Hepatocyte (in vitro differentiated cells): ENCODE data around the gene TRAF7. TPM values are rescaled to one million over a fixed set of nuclear protein-coding genes. Genes with fewer than 3 reads are reported as not detected.

Experiments used
- DNase-seq: peaks from one replicate; pipeline ENCODE4 v3.0.0-alpha.2; 2016; ENCODE audit warnings: low spot score
- H2AFZ ChIP-seq: fragments of 200-600 bp; sonication (generic); 2 replicates; pipeline ENCODE4 v1.6.0; 2016; ENCODE audit warnings: antibody characterized with exemption, mild to moderate bottlenecking
- H3K27ac ChIP-seq: fragments of 200-600 bp; sonication (generic); 2 replicates; pipeline ENCODE4 v1.5.1; 2016; ENCODE audit warnings: mild to moderate bottlenecking
- H3K27me3 ChIP-seq: fragments of 200-600 bp; sonication (generic); 2 replicates; pipeline ENCODE4 v1.6.1; 2016
- H3K36me3 ChIP-seq: fragments of 200-600 bp; sonication (generic); replicated peaks from 2 replicates; pipeline ENCODE4 v1.5.1; 2016; ENCODE audit warnings: low read depth; ENCODE audit not compliant: insufficient read depth
- H3K4me1 ChIP-seq: fragments of 200-600 bp; sonication (generic); 2 replicates; pipeline ENCODE4 v1.5.1; 2016; ENCODE audit warnings: mild to moderate bottlenecking, moderate library complexity; ENCODE audit not compliant: insufficient read depth
- H3K4me2 ChIP-seq: fragments of 200-600 bp; sonication (generic); 2 replicates; pipeline ENCODE4 v1.6.0; 2016
- H3K4me3 ChIP-seq: fragments of 200-600 bp; sonication (generic); 2 replicates; pipeline ENCODE4 v1.5.1; 2016; ENCODE audit warnings: mild to moderate bottlenecking
- H3K79me2 ChIP-seq: fragments of 200-600 bp; sonication (generic); 2 replicates; pipeline ENCODE4 v1.6.0; 2017; ENCODE audit warnings: mild to moderate bottlenecking
- H3K9me2 ChIP-seq: fragments of 200-600 bp; sonication (generic); replicated peaks from 2 replicates; pipeline ENCODE4 v1.6.0; 2017; ENCODE audit warnings: mild to moderate bottlenecking; ENCODE audit not compliant: insufficient read depth
- H3K9me3 ChIP-seq: fragments of 200-600 bp; sonication (generic); 2 replicates; pipeline ENCODE4 v1.5.1; 2016; ENCODE audit warnings: low read depth, mild to moderate bottlenecking
- H4K20me1 ChIP-seq: fragments of 200-600 bp; sonication (generic); 2 replicates; pipeline ENCODE4 v1.6.0; 2016; ENCODE audit warnings: mild to moderate bottlenecking; ENCODE audit not compliant: insufficient read depth, poor library complexity, severe bottlenecking
- CTCF ChIP-seq: fragments of 200-600 bp; sonication (generic); IDR thresholded peaks from 2 replicates; pipeline ENCODE4 v1.5.1; 2016; ENCODE audit warnings: antibody characterized with exemption, mild to moderate bottlenecking; ENCODE audit not compliant: poor library complexity
- EZH2 ChIP-seq: fragments of 200-600 bp; sonication (generic); IDR thresholded peaks from 2 replicates; pipeline ENCODE4 v1.6.1; 2016; ENCODE audit warnings: antibody characterized with exemption, mild to moderate bottlenecking, borderline replicate concordance
- EZH2phosphoT487 ChIP-seq: fragments of 200-600 bp; sonication (generic); IDR thresholded peaks from one replicate; pipeline ENCODE4 v1.6.1; 2018; ENCODE audit warnings: antibody characterized with exemption, mild to moderate bottlenecking, low read depth, moderate library complexity; ENCODE audit not compliant: unreplicated experiment, severe bottlenecking
- WGBS: methylation state at CpG from one replicate; pipeline ENCODE4 v1.1.6; 2016; ENCODE audit warnings: low lambda C conversion rate; ENCODE audit errors: missing lambda C conversion rate; 5-methylcytosine and 5-hydroxymethylcytosine counted together
- polyA plus RNA-seq: library from polyadenylated mRNA; unstranded; fragments of >200 nt; fragmentation: Nextera tagmentation; extraction: Ambion mirVana; gene quantifications from 2 replicates; pipeline ENCODE4 v1.2.1, GENCODE V29; 2016
- total RNA-seq: library from RNA; depleted of rRNA; stranded (reverse); fragments of >200 nt; gene quantifications from 2 replicates; pipeline ENCODE4 v1.2.3, GENCODE V29; 2014

The TRAF7 gene
- total and polyA plus RNA-seq, 2 experiments from 2014 or later: 37.4 to 55.1 TPM

DNA sequence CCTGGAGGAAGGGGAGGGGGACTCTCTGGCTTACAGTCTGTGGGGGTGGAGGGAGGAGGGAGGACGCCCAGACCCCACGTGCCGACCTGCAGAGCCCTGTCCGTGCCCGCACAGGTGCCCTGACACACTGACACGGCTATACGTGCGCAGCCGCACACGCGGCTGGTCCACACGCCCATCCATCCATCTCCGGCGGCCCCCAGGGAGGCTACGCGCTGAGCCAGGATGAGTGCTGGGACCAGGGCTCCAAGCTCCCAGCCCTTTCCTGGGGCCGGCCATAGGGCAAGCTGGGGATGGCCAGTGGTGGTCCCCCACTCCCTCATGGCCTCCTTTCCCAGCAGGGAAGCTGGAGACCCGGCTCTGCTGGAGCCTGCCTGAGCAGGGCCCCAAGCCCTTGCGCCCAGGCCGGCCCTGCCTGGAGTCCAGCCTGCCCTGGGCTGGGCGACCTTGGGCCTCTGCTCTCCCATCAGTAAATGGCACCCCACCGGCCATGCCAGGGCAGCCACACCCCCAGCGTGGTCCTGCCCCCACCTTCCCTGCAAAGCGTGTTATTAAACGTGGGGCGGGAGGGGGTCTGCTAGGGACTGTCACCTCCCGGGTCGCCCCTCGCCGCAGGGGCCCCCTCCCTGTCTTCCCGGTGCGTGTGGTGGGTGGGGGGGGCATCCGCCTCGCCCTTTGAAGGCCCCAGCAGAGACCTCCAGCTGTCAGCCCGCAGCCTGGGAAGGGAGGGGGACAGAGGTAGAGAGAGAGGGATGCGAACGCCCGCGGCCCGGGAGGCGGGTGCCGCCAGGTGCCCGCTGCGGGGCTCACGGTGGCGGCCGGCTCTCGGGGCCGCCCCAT, 40.0 kb downstream of the TRAF7 start:
- no peaks in the 10 kb centered on the region for H4K20me1 ChIP-seq
- no peaks in the 10 kb centered on the region for H3K36me3 ChIP-seq
- H3K79me2 ChIP-seq: no peaks in the 10 kb centered on the region
- no peaks in the 10 kb centered on the region for H3K9me3 ChIP-seq
- H3K27me3 ChIP-seq: peaks cover 23% of the 10 kb centered on the region
- no peaks in the 10 kb centered on the region for H3K9me2 ChIP-seq
- TF ChIP-seq EZH2 (no peak), EZH2phosphoT487 (no peak), CTCF (no peak)
- H3K4me2 ChIP-seq: peak overlapping the region; percentile 92
- H3K4me1 ChIP-seq: peaks cover 10% of the 10 kb centered on the region
- no peak overlapping the region for H3K27ac ChIP-seq
- H2AFZ ChIP-seq: no peak overlapping the region
- DNase-seq: no peak
- 14% methylated on average over 31 of the region's 49 CpGs for WGBS
- H3K4me3 ChIP-seq: peak overlapping the region; percentile 36

GRCh38 chr16:2196162-2196980, 40.8 kb downstream of the TRAF7 start, which contains the start of gene CASKIN1:
Gene CASKIN1 (minus strand): TSS chr16:2196605. CDS start chr16:2196432, 173 bp downstream.
- H3K79me2 ChIP-seq: no peaks in the 10 kb centered on the region
- peaks cover 10% of the 10 kb centered on the region for H3K4me1 ChIP-seq
- H3K36me3 ChIP-seq: no peaks in the 10 kb centered on the region
- no peaks in the 10 kb centered on the region for H3K9me3 ChIP-seq
- DNase-seq: peak; percentile 69
- peak within 1 kb of the TSS; percentile 92 for H3K4me2 ChIP-seq
- H3K27me3 ChIP-seq: peaks cover 23% of the 10 kb centered on the region
- H3K27ac ChIP-seq: no peak within 1 kb of the TSS
- TF ChIP-seq EZH2: no peak
- no peak for TF ChIP-seq CTCF
- no peak for TF ChIP-seq EZH2phosphoT487
- peak within 1 kb of the TSS; percentile 36 for H3K4me3 ChIP-seq
- 5% methylated on average over 4 of the region's 129 CpGs for WGBS
- no peaks in the 10 kb centered on the region for H4K20me1 ChIP-seq
- H3K9me2 ChIP-seq: no peaks in the 10 kb centered on the region
- no peak within 1 kb of the TSS for H2AFZ ChIP-seq

GRCh38 chr16:2196981-2197511, 41.5 kb downstream of the TRAF7 start:
- WGBS: 74% methylated on average over 12 of the region's 32 CpGs
- Histone ChIP-seq H3K27me3 (peaks cover 23% of the 10 kb centered on the region), H3K9me2 (no peaks in the 10 kb centered on the region), H3K79me2 (no peaks in the 10 kb centered on the region), H4K20me1 (no peaks in the 10 kb centered on the region), H3K36me3 (no peaks in the 10 kb centered on the region), H2AFZ (no peak overlapping the region), H3K9me3 (no peaks in the 10 kb centered on the region), H3K4me2 (peak overlapping the region; percentile 79), H3K27ac (no peak overlapping the region), H3K4me1 (peaks cover 10% of the 10 kb centered on the region), H3K4me3 (no peak overlapping the region)
- DNase-seq: no peak
- TF ChIP-seq CTCF (no peak), EZH2 (no peak), EZH2phosphoT487 (no peak)
